Motor neuron (in vitro differentiated cells): ENCODE data around the gene ZNF609. TPM values are rescaled to one million over a fixed set of nuclear protein-coding genes. Genes with fewer than 3 reads are reported as not detected.
"Not testable (repeated sequence)": the region's sequence is repeated elsewhere in the genome, so short reads cannot be mapped to it uniquely, and the experiment has no call there.

Experiments
- ATAC-seq, 8 experiments: fragments of 200-7000 bp; cut with Tn5 transposase; replicated peaks in 6 of 8; 2 replicates each; pipeline ENCODE4 v1.8.0; 2021; ENCODE audit warnings: mild to moderate bottlenecking in 8 of 8, moderate library complexity in 8 of 8
- H3K27ac ChIP-seq, 2 donors: fragments of 250-450 bp; sonication (Bioruptor Pico); 2 replicates each; pipeline ENCODE4 v1.9.0; 2021; ENCODE audit warnings: antibody characterized with exemption in 2 of 2, mild to moderate bottlenecking in 2 of 2, moderate library complexity in 1 of 2
- H3K4me1 ChIP-seq, 2 donors: fragments of 250-450 bp; sonication (Bioruptor Pico); replicated peaks in 1 of 2; 2 replicates each; pipeline ENCODE4 v1.6.1; 2021; ENCODE audit warnings: antibody characterized with exemption in 2 of 2, mild to moderate bottlenecking in 2 of 2, moderate library complexity in 1 of 2
- H3K4me3 ChIP-seq, 5 donors: fragments of 250-450 bp; sonication (Bioruptor Pico); 2 replicates each; pipeline ENCODE4 v1.9.0; 2021; ENCODE audit warnings: antibody characterized with exemption in 5 of 5, mild to moderate bottlenecking in 5 of 5, moderate library complexity in 4 of 5
- WGBS, 10 experiments: fragments of 450-650 bp; shearing (Covaris generic); methylation state at CpG; one replicate each; pipeline ENCODE4 v1.0.0; 2022; 5-methylcytosine and 5-hydroxymethylcytosine counted together
- in situ Hi-C, 9 experiments: fragments of 400-800 bp; cut with MboI; loops; one replicate each; pipeline ENCODE4 v1.15.0; 2021; ENCODE audit warnings: low sequenced_read_pairs in 9 of 9, low pct_unique_long_range_greater_than_20kb in 2 of 9; ENCODE audit not compliant: unreplicated experiment in 9 of 9
- total RNA-seq, 8 experiments: library from RNA; unstranded; fragments of 300-600 nt; gene quantifications; 2 replicates each; pipeline versions ENCODE4 v1.2.3 to v1.2.4, GENCODE V29; 2022

The ZNF609 gene
- total RNA-seq, 8 experiments from 2014 or later = 11.7 to 86.7 (median 27.7) TPM

- ATAC-seq, H3K27ac ChIP-seq, in situ Hi-C loops, H3K4me3 ChIP-seq: not testable (repeated sequence)
- 86 to 100% (median 95%) methylated on average over 1 to 2 of the region's 2 CpGs; no CpG with 5 or more reads in 1 of the 10 experiments for WGBS, 10 experiments
- peaks cover 8 to 14% of the 10 kb centered on the region in 2 donors for H3K4me1 ChIP-seq
These were observed 35.6 kb downstream of the ZNF609 start for GRCh38 chr15:64495968-64496367.

GRCh38 chr15:64500695-64501395, 40.5 kb downstream of the ZNF609 start:
- Histone ChIP-seq H3K27ac (no peak overlapping the region), H3K4me3 (no peak overlapping the region), H3K4me1 (peaks cover 13 to 29% of the 10 kb centered on the region in 2 donors)
- in situ Hi-C loops = no loop called here
- 0 to 56% (median 42%) methylated on average over 1 to 3 of the region's 3 CpGs; no CpG with 5 or more reads in 5 of the 10 experiments for WGBS, 10 experiments
- ATAC-seq = peak in 1 of 8 experiments; percentile 9

- peaks cover 13 to 29% of the 10 kb centered on the region in 2 donors for H3K4me1 ChIP-seq
- no peak overlapping the region for H3K27ac ChIP-seq
- peak in 2 of 8 experiments; percentile 8 to 21 for ATAC-seq
- no peak overlapping the region for H3K4me3 ChIP-seq
- in situ Hi-C loops = no loop called here
- WGBS, 10 experiments = 20 to 100% (median 75%) methylated on average over 1 of the region's 1 CpG; no CpG with 5 or more reads in 7 of the 10 experiments
These were observed 41.0 kb downstream of the ZNF609 start for GRCh38 chr15:64501396-64501715.

GRCh38 chr15:64502151-64502550, 41.8 kb downstream of the ZNF609 start:
- H3K27ac ChIP-seq = no peak overlapping the region
- in situ Hi-C loops = no loop called here
- 55 to 100% (median 98%) methylated on average over 2 of the region's 2 CpGs; no CpG with 5 or more reads in 2 of the 10 experiments for WGBS, 10 experiments
- peaks cover 18 to 33% of the 10 kb centered on the region in 2 donors for H3K4me1 ChIP-seq
- ATAC-seq = peak in 3 of 8 experiments; percentile 61 to 74 (median 68)
- no peak overlapping the region for H3K4me3 ChIP-seq

- WGBS, 10 experiments = 11 to 100% (median 86%) methylated on average over 1 to 3 of the region's 3 CpGs; no CpG with 5 or more reads in 3 of the 10 experiments
- Histone ChIP-seq H3K27ac (peak overlapping the region in 1 of 2 donors; percentile 67), H3K4me1 (peaks cover 22 to 37% of the 10 kb centered on the region in 2 donors), H3K4me3 (no peak overlapping the region)
- ATAC-seq = peak in 3 of 8 experiments; percentile 63 to 94 (median 92)
- in situ Hi-C loops = no loop called here
These were observed 42.2 kb downstream of the ZNF609 start for GRCh38 chr15:64502551-64502950.

- Histone ChIP-seq H3K4me3 (no peak overlapping the region), H3K27ac (peak overlapping the region in 1 of 2 donors; percentile 67), H3K4me1 (peaks cover 25 to 42% of the 10 kb centered on the region in 2 donors)
- in situ Hi-C loops = no loop called here
- 11 to 81% (median 38%) methylated on average over 1 to 4 of the region's 4 CpGs; no CpG with 5 or more reads in 3 of the 10 experiments for WGBS, 10 experiments
- peak; percentile 13 to 90 (median 81) for ATAC-seq
These were observed 42.8 kb downstream of the ZNF609 start for GRCh38 chr15:64503197-64503596.

- H3K4me1 ChIP-seq = peaks cover 25 to 42% of the 10 kb centered on the region in 2 donors
- WGBS, 10 experiments = 11 to 89% (median 39%) methylated on average over 1 of the region's 1 CpG; no CpG with 5 or more reads in 4 of the 10 experiments
- no peak overlapping the region for H3K4me3 ChIP-seq
- in situ Hi-C loops = no loop called here
- ATAC-seq = no peak
- no peak overlapping the region for H3K27ac ChIP-seq
These were observed 43.3 kb downstream of the ZNF609 start for GRCh38 chr15:64503640-64504039.

- in situ Hi-C loops = no loop called here
These were observed 47.0 kb downstream of the ZNF609 start for GRCh38 chr15:64507293-64507802.

GRCh38 chr15:64507845-64508244, 47.5 kb downstream of the ZNF609 start:
- in situ Hi-C loops = no loop called here
- Histone ChIP-seq H3K4me3 (no peak overlapping the region), H3K27ac (no peak overlapping the region), H3K4me1 (peaks cover 20 to 25% of the 10 kb centered on the region in 2 donors)
- ATAC-seq = no peak
- 63 to 100% (median 92%) methylated on average over 1 to 2 of the region's 2 CpGs; no CpG with 5 or more reads in 5 of the 10 experiments for WGBS, 10 experiments

More at GRCh38 chr15:64507293-64507802, 47.0 kb downstream of the ZNF609 start:
- WGBS, 10 experiments = 44 to 100% (median 79%) methylated on average over 1 to 3 of the region's 3 CpGs; no CpG with 5 or more reads in 4 of the 10 experiments
- no peak overlapping the region for H3K4me3 ChIP-seq
- peak overlapping the region; percentile 7 to 65 for H3K27ac ChIP-seq
- peak in 6 of 8 experiments; percentile 15 to 91 (median 88) for ATAC-seq
- H3K4me1 ChIP-seq = peaks cover 25 to 29% of the 10 kb centered on the region in 2 donors

GRCh38 chr15:64513823-64514222, 53.4 kb downstream of the ZNF609 start:
- no peak for ATAC-seq
- no peaks in the 10 kb centered on the region for H3K4me1 ChIP-seq
- no peak overlapping the region for H3K4me3 ChIP-seq
- in situ Hi-C loops = no loop called here
- 80 to 100% (median 93%) methylated on average over 1 to 3 of the region's 3 CpGs; no CpG with 5 or more reads in 2 of the 10 experiments for WGBS, 10 experiments
- no peak overlapping the region for H3K27ac ChIP-seq

- Histone ChIP-seq H3K27ac (no peak overlapping the region), H3K4me3 (no peak overlapping the region), H3K4me1 (no peaks in the 10 kb centered on the region)
- WGBS, 10 experiments = 20 to 100% (median 85%) methylated on average over 1 to 2 of the region's 2 CpGs; no CpG with 5 or more reads in 2 of the 10 experiments
- no peak for ATAC-seq
- in situ Hi-C loops = no loop called here
These were observed 54.8 kb downstream of the ZNF609 start for GRCh38 chr15:64515196-64515595.

- H3K4me1 ChIP-seq = peaks cover 1 to 3% of the 10 kb centered on the region in 2 donors
- ATAC-seq = no peak
- H3K4me3 ChIP-seq = no peak overlapping the region
- WGBS, 10 experiments = 88 to 100% (median 100%) methylated on average over 1 to 9 of the region's 9 CpGs; no CpG with 5 or more reads in 3 of the 10 experiments
- H3K27ac ChIP-seq = no peak overlapping the region
- in situ Hi-C loops = no loop called here
These were observed 55.4 kb downstream of the ZNF609 start for GRCh38 chr15:64515825-64516224.

- in situ Hi-C loops = no loop called here
These were observed 59.5 kb downstream of the ZNF609 start for GRCh38 chr15:64519897-64520296.

More at GRCh38 chr15:64519897-64520296, 59.5 kb downstream of the ZNF609 start:
- no peak overlapping the region for H3K4me3 ChIP-seq
- no peak overlapping the region for H3K27ac ChIP-seq
- ATAC-seq = no peak
- H3K4me1 ChIP-seq = peaks cover 18 to 27% of the 10 kb centered on the region in 2 donors
